Measurements from ENCODE around the gene FBXL13.
"Not testable (repeated sequence)": the region's sequence is repeated elsewhere in the genome, so short reads cannot be mapped to it uniquely, and the experiment has no call there.

Gene FBXL13

GRCh38 chr7:103031024-103031423 lies 43.6 kb downstream of the FBXL13 start:
- in situ Hi-C loops (cut with HindIII; ENCODE audit: low pct_ligation_motif_present, low sequenced_read_pairs): no loop called here
- Histone ChIP-seq H3K36me3 (replicated peaks) (no peaks in the 10 kb centered on the region), H3K27ac (no peak overlapping the region), H3K4me3 (ENCODE audit: low read depth, low read length) (no peak overlapping the region), H3K27me3 (replicated peaks) (no peaks in the 10 kb centered on the region)
- DNase-seq: no peak
- TF ChIP-seq CTCF (IDR thresholded peaks at IDR 0.05; ENCODE audit: low read depth, low read length, missing control alignments): no peak

GRCh38 chr7:103025341-103025740 lies 49.3 kb downstream of the FBXL13 start:
- H3K4me3 ChIP-seq (ENCODE audit: low read depth, low read length): no peak overlapping the region
- no peak for DNase-seq
- no peaks in the 10 kb centered on the region for H3K27me3 ChIP-seq (replicated peaks)
- no peaks in the 10 kb centered on the region for H3K36me3 ChIP-seq (replicated peaks)
- no peak for TF ChIP-seq CTCF (IDR thresholded peaks at IDR 0.05; ENCODE audit: low read depth, low read length, missing control alignments)
- in situ Hi-C loops (cut with HindIII; ENCODE audit: low pct_ligation_motif_present, low sequenced_read_pairs): no loop called here
- H3K27ac ChIP-seq: no peak overlapping the region

- H3K36me3 ChIP-seq (replicated peaks); H3K27me3 ChIP-seq (replicated peaks); H3K27ac ChIP-seq; DNase-seq; H3K4me3 ChIP-seq (ENCODE audit: low read depth, low read length); in situ Hi-C loops (cut with HindIII; ENCODE audit: low pct_ligation_motif_present, low sequenced_read_pairs): not testable (repeated sequence)
Measured at GRCh38 chr7:103023578-103023977, 51.0 kb downstream of the FBXL13 start.

- H3K27me3 ChIP-seq (replicated peaks); in situ Hi-C loops (cut with HindIII; ENCODE audit: low pct_ligation_motif_present, low sequenced_read_pairs); H3K36me3 ChIP-seq (replicated peaks); DNase-seq; H3K4me3 ChIP-seq (ENCODE audit: low read depth, low read length); H3K27ac ChIP-seq: not testable (repeated sequence)
Measured at GRCh38 chr7:103021490-103021889, 53.1 kb downstream of the FBXL13 start.

- in situ Hi-C loops (cut with HindIII; ENCODE audit: low pct_ligation_motif_present, low sequenced_read_pairs); H3K4me3 ChIP-seq (ENCODE audit: low read depth, low read length); H3K27ac ChIP-seq; H3K27me3 ChIP-seq (replicated peaks); H3K36me3 ChIP-seq (replicated peaks); DNase-seq: not testable (repeated sequence)
Measured at GRCh38 chr7:103020876-103021275, 53.7 kb downstream of the FBXL13 start.

- DNase-seq; H3K27ac ChIP-seq; H3K27me3 ChIP-seq (replicated peaks); in situ Hi-C loops (cut with HindIII; ENCODE audit: low pct_ligation_motif_present, low sequenced_read_pairs); H3K4me3 ChIP-seq (ENCODE audit: low read depth, low read length); H3K36me3 ChIP-seq (replicated peaks): not testable (repeated sequence)
Measured at GRCh38 chr7:103018295-103018694, 56.3 kb downstream of the FBXL13 start.

GRCh38 chr7:103011650-103012049 lies 62.9 kb downstream of the FBXL13 start:
- Histone ChIP-seq H3K36me3 (replicated peaks) (no peaks in the 10 kb centered on the region), H3K27ac (no peak overlapping the region), H3K27me3 (replicated peaks) (no peaks in the 10 kb centered on the region), H3K4me3 (ENCODE audit: low read depth, low read length) (no peak overlapping the region)
- no peak for TF ChIP-seq CTCF (IDR thresholded peaks at IDR 0.05; ENCODE audit: low read depth, low read length, missing control alignments)
- in situ Hi-C loops (cut with HindIII; ENCODE audit: low pct_ligation_motif_present, low sequenced_read_pairs): no loop called here
- DNase-seq: no peak

GRCh38 chr7:103010211-103010610 lies 64.4 kb downstream of the FBXL13 start:
- in situ Hi-C loops (cut with HindIII; ENCODE audit: low pct_ligation_motif_present, low sequenced_read_pairs): no loop called here
- no peak overlapping the region for H3K27ac ChIP-seq
- TF ChIP-seq CTCF (IDR thresholded peaks at IDR 0.05; ENCODE audit: low read depth, low read length, missing control alignments): no peak
- no peaks in the 10 kb centered on the region for H3K27me3 ChIP-seq (replicated peaks)
- no peak for DNase-seq
- H3K36me3 ChIP-seq (replicated peaks): no peaks in the 10 kb centered on the region
- no peak overlapping the region for H3K4me3 ChIP-seq (ENCODE audit: low read depth, low read length)

Data from brain microvascular endothelial cell (primary cell).